ENCODE results near the gene APOC4.

- no peak for TF ChIP-seq CTCF (IDR thresholded peaks at IDR 0.05)
- no peak for TF ChIP-seq POLR2A (IDR thresholded peaks at IDR 0.05)
Measured at GRCh38 chr19:44972802-44973201, 30.8 kb downstream of the APOC4 start.
